ENCODE measurements around the gene GRPEL2.
"Not testable (repeated sequence)": the region's sequence is repeated elsewhere in the genome, so short reads cannot be mapped to it uniquely, and the experiment has no call there.

GRCh38 chr5:149398747-149399266, 53.5 kb downstream of the GRPEL2 start:
- TF ChIP-seq CTCF, POLR2A (IDR thresholded peaks at IDR 0.05): not testable (repeated sequence)
